Superior temporal gyrus (tissue), 1 donor: ENCODE results near the gene STAG1.
"Not testable (repeated sequence)": the region's sequence is repeated elsewhere in the genome, so short reads cannot be mapped to it uniquely, and the experiment has no call there.

Experiments used
- DNase-seq: peaks from one replicate; pipeline ENCODE4 v3.0.0-alpha.2; 2016; ENCODE audit errors: extremely low spot score

Gene STAG1

GRCh38 chr3:136645915-136646314, 106.3 kb downstream of the STAG1 start:
- no peak for DNase-seq

GRCh38 chr3:136644212-136644611, 108.0 kb downstream of the STAG1 start:
- DNase-seq = no peak

- not testable (repeated sequence) for DNase-seq
Observed at GRCh38 chr3:136643380-136643779, 108.8 kb downstream of the STAG1 start.

- DNase-seq = no peak
Observed at GRCh38 chr3:136642711-136643110, 109.5 kb downstream of the STAG1 start.

- DNase-seq = no peak
Observed at GRCh38 chr3:136639069-136639468, 113.1 kb downstream of the STAG1 start.

- no peak for DNase-seq
Observed at GRCh38 chr3:136637176-136637575, 115.0 kb downstream of the STAG1 start.

- DNase-seq = no peak
Observed at GRCh38 chr3:136634821-136635220, 117.4 kb downstream of the STAG1 start.

GRCh38 chr3:136632625-136633081, 119.5 kb downstream of the STAG1 start:
- DNase-seq = no peak

GRCh38 chr3:136631424-136631823, 120.8 kb downstream of the STAG1 start:
- no peak for DNase-seq

GRCh38 chr3:136630915-136631314, 121.3 kb downstream of the STAG1 start:
- DNase-seq = no peak

- no peak for DNase-seq
Observed at GRCh38 chr3:136626493-136626892, 125.7 kb downstream of the STAG1 start.

- DNase-seq = no peak
Observed at GRCh38 chr3:136624894-136625815, 127.0 kb downstream of the STAG1 start.

- DNase-seq = no peak
Observed at GRCh38 chr3:136624371-136624770, 127.8 kb downstream of the STAG1 start.

- no peak for DNase-seq
Observed at GRCh38 chr3:136621628-136622027, 130.6 kb downstream of the STAG1 start.

GRCh38 chr3:136620436-136620835, 131.7 kb downstream of the STAG1 start:
- DNase-seq = no peak

GRCh38 chr3:136617969-136618525, 134.1 kb downstream of the STAG1 start:
- DNase-seq = not testable (repeated sequence)

GRCh38 chr3:136617198-136617597, 135.0 kb downstream of the STAG1 start:
- no peak for DNase-seq

- no peak for DNase-seq
Observed at GRCh38 chr3:136612512-136612911, 139.7 kb downstream of the STAG1 start.

- no peak for DNase-seq
Observed at GRCh38 chr3:136606990-136607389, 145.2 kb downstream of the STAG1 start.

GRCh38 chr3:136606216-136606615, 146.0 kb downstream of the STAG1 start:
- DNase-seq = not testable (repeated sequence)

- no peak for DNase-seq
Observed at GRCh38 chr3:136604961-136605360, 147.2 kb downstream of the STAG1 start.

GRCh38 chr3:136602818-136603217, 149.4 kb downstream of the STAG1 start:
- no peak for DNase-seq
